Ishikawa (cell line): ENCODE data around the gene FKBP2.

Experiments
- CEBPB ChIP-seq: IDR thresholded peaks from 2 replicates; pipeline ENCODE4 v1.6.1; 2012
- EP300 ChIP-seq: IDR thresholded peaks from 2 replicates; pipeline ENCODE4 v1.6.1; 2012; ENCODE audit warnings: borderline replicate concordance
- FOXM1 ChIP-seq: IDR thresholded peaks from 2 replicates; pipeline ENCODE4 v1.6.1; 2012; ENCODE audit warnings: low read depth, borderline replicate concordance
- NFIC ChIP-seq: IDR thresholded peaks from 2 replicates; pipeline ENCODE4 v1.6.1; 2012
- RAD21 ChIP-seq: IDR thresholded peaks from 2 replicates; pipeline ENCODE4 v1.6.1; 2012; ENCODE audit warnings: low read depth
- TCF12 ChIP-seq: IDR thresholded peaks from 2 replicates; pipeline ENCODE4 v1.6.1; 2012; ENCODE audit warnings: low read depth
- TEAD4 ChIP-seq: IDR thresholded peaks from 2 replicates; pipeline ENCODE4 v1.6.1; 2012
- YY1 ChIP-seq: IDR thresholded peaks from 2 replicates; pipeline ENCODE4 v1.6.1; 2012; ENCODE audit warnings: low read depth
- ZBTB7A ChIP-seq: IDR thresholded peaks from 2 replicates; pipeline ENCODE4 v1.6.1; 2012; ENCODE audit warnings: low read depth
- TF ChIP-seq, protein P1 (sequence below): IDR thresholded peaks from 2 replicates; pipeline ENCODE4 v1.6.1; 2012
- TF ChIP-seq, protein P2 (sequence below): IDR thresholded peaks from 2 replicates; pipeline ENCODE4 v1.6.1; 2012; ENCODE audit warnings: low read depth, mild to moderate bottlenecking
- TF ChIP-seq, protein P3 (sequence below): IDR thresholded peaks from 2 replicates; pipeline ENCODE4 v1.6.1; 2012

DNA sequence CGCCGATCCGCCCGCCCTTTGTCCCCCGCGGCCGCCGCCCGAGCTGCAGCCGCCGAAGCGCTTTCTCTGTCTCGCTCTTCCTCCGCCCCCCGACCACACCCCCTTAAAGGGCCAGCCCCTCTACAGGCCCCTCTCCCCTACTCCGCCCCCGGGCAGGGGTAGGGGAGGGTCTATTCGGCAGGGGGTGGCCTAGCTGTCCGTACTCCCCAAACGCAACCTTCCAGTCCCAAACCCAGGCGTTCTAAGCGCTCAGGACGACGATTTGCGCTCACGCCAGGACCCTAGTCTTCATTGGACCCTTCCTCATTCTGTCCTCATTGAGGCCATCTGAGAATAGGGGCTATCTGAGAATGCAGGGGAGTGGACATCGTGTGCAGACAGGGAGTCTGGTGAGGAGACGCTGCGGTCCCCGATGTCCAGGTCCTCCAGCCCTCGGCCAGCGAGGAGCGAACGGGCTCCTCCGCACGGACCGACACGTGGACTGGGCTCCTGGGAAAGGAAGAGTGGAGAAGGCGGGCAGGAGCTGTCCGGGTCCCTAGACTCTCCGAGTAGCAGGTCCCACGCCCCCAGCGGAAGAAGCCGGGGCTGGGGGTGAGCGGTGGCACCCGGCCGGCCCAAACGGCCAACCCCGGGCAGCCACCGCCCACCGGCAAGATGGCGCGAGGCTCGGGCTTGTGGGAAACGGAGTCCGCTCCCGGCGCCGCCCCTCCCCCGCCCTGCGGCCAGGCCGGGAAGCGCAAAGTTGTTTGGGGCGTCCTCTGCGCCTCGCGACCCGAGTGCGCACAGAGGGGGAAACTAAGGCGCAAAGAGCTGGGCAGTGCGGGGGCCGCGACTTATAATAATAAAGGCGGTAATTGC, 6.2 kb downstream of the FKBP2 start, which contains the start of gene PPP1R14B:
- TF ChIP-seq YY1 (peak; percentile 97), CEBPB (no peak), EP300 (0 out of 2 replicates have a peak, but pooled peaks have one; percentile 27), FOXM1 (no peak), NFIC (0 out of 2 replicates have a peak, but pooled peaks have one; percentile 15), TEAD4 (no peak), ZBTB7A (peak; percentile 93), TCF12 (peak; percentile 64; the same call in 1 of the 2 replicates), RAD21 (no peak)
- TF ChIP-seq, protein P1, sequence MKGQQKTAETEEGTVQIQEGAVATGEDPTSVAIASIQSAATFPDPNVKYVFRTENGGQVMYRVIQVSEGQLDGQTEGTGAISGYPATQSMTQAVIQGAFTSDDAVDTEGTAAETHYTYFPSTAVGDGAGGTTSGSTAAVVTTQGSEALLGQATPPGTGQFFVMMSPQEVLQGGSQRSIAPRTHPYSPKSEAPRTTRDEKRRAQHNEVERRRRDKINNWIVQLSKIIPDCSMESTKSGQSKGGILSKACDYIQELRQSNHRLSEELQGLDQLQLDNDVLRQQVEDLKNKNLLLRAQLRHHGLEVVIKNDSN: no peak; the same call in 1 of the 2 replicates
- TF ChIP-seq, protein P2, sequence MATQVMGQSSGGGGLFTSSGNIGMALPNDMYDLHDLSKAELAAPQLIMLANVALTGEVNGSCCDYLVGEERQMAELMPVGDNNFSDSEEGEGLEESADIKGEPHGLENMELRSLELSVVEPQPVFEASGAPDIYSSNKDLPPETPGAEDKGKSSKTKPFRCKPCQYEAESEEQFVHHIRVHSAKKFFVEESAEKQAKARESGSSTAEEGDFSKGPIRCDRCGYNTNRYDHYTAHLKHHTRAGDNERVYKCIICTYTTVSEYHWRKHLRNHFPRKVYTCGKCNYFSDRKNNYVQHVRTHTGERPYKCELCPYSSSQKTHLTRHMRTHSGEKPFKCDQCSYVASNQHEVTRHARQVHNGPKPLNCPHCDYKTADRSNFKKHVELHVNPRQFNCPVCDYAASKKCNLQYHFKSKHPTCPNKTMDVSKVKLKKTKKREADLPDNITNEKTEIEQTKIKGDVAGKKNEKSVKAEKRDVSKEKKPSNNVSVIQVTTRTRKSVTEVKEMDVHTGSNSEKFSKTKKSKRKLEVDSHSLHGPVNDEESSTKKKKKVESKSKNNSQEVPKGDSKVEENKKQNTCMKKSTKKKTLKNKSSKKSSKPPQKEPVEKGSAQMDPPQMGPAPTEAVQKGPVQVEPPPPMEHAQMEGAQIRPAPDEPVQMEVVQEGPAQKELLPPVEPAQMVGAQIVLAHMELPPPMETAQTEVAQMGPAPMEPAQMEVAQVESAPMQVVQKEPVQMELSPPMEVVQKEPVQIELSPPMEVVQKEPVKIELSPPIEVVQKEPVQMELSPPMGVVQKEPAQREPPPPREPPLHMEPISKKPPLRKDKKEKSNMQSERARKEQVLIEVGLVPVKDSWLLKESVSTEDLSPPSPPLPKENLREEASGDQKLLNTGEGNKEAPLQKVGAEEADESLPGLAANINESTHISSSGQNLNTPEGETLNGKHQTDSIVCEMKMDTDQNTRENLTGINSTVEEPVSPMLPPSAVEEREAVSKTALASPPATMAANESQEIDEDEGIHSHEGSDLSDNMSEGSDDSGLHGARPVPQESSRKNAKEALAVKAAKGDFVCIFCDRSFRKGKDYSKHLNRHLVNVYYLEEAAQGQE: peak; percentile 28; the same call in 1 of the 2 replicates
- TF ChIP-seq, protein P3, sequence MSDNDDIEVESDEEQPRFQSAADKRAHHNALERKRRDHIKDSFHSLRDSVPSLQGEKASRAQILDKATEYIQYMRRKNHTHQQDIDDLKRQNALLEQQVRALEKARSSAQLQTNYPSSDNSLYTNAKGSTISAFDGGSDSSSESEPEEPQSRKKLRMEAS: peak; percentile 97
